Activated T-cell treated with anti-CD3 and anti-CD28 coated beads, Interleukin-2, amount 50 U/mL, for 72 hours (primary cell): ENCODE measurements around the gene DTNB. TPM values are rescaled to one million over a fixed set of nuclear protein-coding genes. Genes with fewer than 3 reads are reported as not detected.

Experiments
- ATAC-seq, 2 donors: fragments of 150-1000 bp; cut with Tn5 transposase; replicated peaks in 1 of 2; 2 replicates each; pipeline ENCODE4 v1.10.0; 2021; ENCODE audit warnings: moderate library complexity in 2 of 2, mild to moderate bottlenecking in 1 of 2
- DNase-seq, 2 donors: peaks; one replicate each; pipeline ENCODE4 v3.0.0; 2021 to 2022; ENCODE audit warnings: mixed read lengths in 1 of 2
- H3K27ac Mint-ChIP-seq: one replicate; pipeline ENCODE4 v1.8.0; 2022; ENCODE audit warnings: mild to moderate bottlenecking, moderate library complexity, mixed read lengths
- H3K27me3 Mint-ChIP-seq: one replicate; pipeline ENCODE4 v1.8.0; 2022; ENCODE audit warnings: low read depth, mixed read lengths
- H3K36me3 Mint-ChIP-seq, 2 donors: one replicate each; pipeline ENCODE4 v1.8.0; 2022; ENCODE audit warnings: mixed read lengths in 2 of 2, mild to moderate bottlenecking in 1 of 2; ENCODE audit not compliant: insufficient read depth in 2 of 2
- H3K4me1 Mint-ChIP-seq: one replicate; pipeline ENCODE4 v1.8.0; 2022; ENCODE audit warnings: low read depth, mixed read lengths
- H3K4me3 Mint-ChIP-seq, 2 donors: one replicate each; pipeline ENCODE4 v1.8.0; 2022; ENCODE audit warnings: mild to moderate bottlenecking in 2 of 2, mixed read lengths in 2 of 2, moderate library complexity in 2 of 2
- H3K9me3 Mint-ChIP-seq, 2 donors: one replicate each; pipeline ENCODE4 v1.8.0; 2022; ENCODE audit warnings: mixed read lengths in 2 of 2
- total RNA-seq, 2 donors: library from RNA; stranded (reverse); gene quantifications; one replicate each; pipeline ENCODE4 v1.2.3, GENCODE V29; 2022

The DTNB gene
- total RNA-seq, 2 donors from 2014 or later = 29.7 to 31.2 TPM

DNA sequence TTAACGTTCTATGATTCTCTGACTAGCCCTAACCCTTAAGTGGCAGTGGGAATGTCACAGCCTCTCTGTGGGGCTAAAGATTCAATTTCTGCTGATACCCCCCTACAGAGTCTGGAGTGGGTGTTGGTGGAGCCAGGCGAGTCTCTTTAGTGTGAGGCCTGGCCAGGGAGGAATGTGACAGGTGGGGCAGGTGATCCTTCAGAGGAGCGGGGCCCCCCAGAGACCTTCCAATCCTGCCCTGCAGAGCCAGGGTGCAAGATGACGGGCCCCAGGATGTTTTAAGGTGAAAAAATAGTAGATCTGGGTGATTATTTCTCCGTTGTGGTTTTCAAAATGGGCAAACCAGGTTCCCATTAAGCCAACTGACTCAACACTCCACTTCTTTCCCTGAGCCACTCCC lies 303.5 kb downstream of the DTNB start:
- H3K36me3 Mint-ChIP-seq = no peaks in the 10 kb centered on the region
- H3K4me3 Mint-ChIP-seq = no peak overlapping the region
- no peaks in the 10 kb centered on the region for H3K27me3 Mint-ChIP-seq
- no peak for DNase-seq
- ATAC-seq = no peak
- H3K27ac Mint-ChIP-seq = no peak overlapping the region
- no peaks in the 10 kb centered on the region for H3K9me3 Mint-ChIP-seq
- H3K4me1 Mint-ChIP-seq = peaks cover 4% of the 10 kb centered on the region

DNA sequence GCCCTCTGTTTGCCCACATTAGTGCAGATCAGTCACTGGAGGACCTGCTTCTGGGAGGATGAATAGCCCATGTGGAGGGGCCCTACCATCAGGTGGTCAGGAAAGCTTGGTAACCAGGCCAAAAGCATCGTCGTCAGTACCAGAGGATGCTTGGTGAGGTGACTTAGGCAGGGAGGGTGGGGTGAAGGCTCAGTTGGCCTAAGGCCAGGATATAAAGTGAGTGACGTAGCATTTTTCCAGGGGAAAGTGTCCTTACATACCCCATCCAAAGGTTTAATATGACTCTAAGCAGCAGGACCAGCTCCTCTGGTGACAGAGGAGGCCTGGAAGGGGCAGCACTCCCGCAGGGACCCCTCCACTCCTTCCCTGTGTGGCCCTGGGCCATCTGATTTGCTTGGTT lies 303.9 kb downstream of the DTNB start:
- Mint-ChIP-seq H3K4me1 (peaks cover 4% of the 10 kb centered on the region), H3K4me3 (no peak overlapping the region), H3K9me3 (no peaks in the 10 kb centered on the region), H3K27me3 (no peaks in the 10 kb centered on the region), H3K27ac (no peak overlapping the region), H3K36me3 (no peaks in the 10 kb centered on the region)
- ATAC-seq = no peak
- no peak for DNase-seq

DNA sequence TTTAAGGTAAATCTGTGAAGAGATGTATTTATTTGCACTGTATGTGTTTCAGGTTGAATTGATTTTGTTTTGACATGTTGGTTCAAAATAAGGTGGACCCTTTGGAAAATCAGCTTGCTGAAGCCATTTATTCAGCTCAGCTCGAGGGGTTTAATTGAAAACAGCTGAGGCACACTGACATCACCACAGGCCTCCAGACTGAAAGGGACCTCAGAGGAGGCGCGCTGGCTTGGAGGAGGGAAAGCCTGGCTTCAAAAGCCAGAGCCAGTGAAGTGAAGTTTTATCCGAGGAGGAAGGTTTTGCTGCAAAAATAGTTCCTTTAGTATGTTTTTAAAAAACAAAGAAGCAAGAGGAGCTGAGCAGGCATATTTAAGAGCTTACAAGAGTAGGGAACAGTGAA lies 304.7 kb downstream of the DTNB start:
- H3K4me1 Mint-ChIP-seq = peaks cover 7% of the 10 kb centered on the region
- ATAC-seq (no peak), DNase-seq (no peak)
- H3K27me3 Mint-ChIP-seq = no peaks in the 10 kb centered on the region
- no peaks in the 10 kb centered on the region for H3K9me3 Mint-ChIP-seq
- no peak overlapping the region for H3K27ac Mint-ChIP-seq
- no peaks in the 10 kb centered on the region for H3K36me3 Mint-ChIP-seq
- H3K4me3 Mint-ChIP-seq = no peak overlapping the region

DNA sequence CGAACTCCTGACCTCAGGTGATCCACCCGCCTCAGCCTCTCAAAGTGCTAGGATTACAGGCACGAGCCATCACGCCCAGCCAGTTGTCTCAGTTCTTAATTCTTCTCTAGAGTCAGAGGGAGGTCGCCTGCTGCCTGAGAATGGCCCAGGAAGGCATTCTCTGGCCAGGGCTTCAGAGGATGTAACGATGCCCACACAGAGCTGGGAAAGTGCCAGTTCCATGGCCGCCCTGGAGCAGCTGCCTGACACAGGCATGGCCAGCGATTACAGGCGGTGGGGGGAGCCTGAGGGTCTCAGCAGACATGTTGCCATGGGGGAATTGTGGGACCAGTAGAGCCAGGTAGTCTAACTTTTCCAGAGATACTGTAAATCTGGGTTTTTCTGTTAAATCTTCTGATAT lies 306.1 kb downstream of the DTNB start:
- Mint-ChIP-seq H3K9me3 (no peaks in the 10 kb centered on the region), H3K4me3 (no peak overlapping the region), H3K27ac (no peak overlapping the region), H3K27me3 (no peaks in the 10 kb centered on the region), H3K4me1 (peaks cover 17% of the 10 kb centered on the region), H3K36me3 (no peaks in the 10 kb centered on the region)
- DNase-seq = no peak
- no peak for ATAC-seq

DNA sequence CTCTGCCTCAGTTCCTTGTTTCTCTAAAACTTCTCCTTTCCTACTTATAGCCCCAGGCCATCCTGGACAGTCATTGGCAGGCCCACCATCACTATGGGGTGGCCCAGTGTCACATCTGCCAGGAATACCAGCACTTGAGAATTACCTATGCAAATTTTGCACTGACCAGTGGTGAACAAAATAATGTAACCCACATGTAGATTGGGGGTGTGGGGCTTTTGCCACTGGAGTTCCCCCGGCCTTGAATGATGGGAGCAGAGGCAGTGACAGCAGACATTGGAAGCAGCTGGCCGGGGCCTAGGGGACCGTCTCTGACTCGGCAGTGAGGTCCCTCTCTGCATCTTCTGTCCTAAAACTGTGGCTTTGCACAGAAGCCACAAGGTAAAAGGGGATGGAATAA lies 306.7 kb downstream of the DTNB start:
- no peak for DNase-seq
- no peaks in the 10 kb centered on the region for H3K36me3 Mint-ChIP-seq
- no peaks in the 10 kb centered on the region for H3K9me3 Mint-ChIP-seq
- no peak overlapping the region for H3K4me3 Mint-ChIP-seq
- ATAC-seq = no peak
- no peaks in the 10 kb centered on the region for H3K27me3 Mint-ChIP-seq
- H3K4me1 Mint-ChIP-seq = peaks cover 21% of the 10 kb centered on the region
- no peak overlapping the region for H3K27ac Mint-ChIP-seq

DNA sequence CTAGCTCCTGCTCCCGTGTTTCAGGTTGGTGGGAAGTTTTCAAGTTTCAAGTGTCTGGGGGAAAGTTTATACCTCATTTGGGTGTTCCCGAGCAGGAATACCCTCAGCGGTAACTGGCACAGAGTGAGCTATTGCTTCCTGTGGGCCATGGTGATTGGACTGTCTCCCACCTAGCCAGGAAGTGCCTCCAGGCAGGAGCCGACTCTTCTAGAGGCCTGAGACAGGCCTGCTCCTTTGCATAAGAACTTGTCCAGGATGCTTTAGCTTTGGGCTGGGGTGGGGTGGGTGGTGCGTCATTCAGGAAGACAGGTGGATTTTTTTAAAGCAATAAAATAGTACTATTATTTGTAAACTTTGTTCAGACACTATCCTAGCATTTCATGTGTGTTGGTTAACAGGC lies 308.1 kb downstream of the DTNB start:
- DNase-seq (no peak), ATAC-seq (no peak)
- H3K9me3 Mint-ChIP-seq = no peaks in the 10 kb centered on the region
- H3K4me1 Mint-ChIP-seq = peaks cover 23% of the 10 kb centered on the region
- no peak overlapping the region for H3K27ac Mint-ChIP-seq
- H3K36me3 Mint-ChIP-seq = no peaks in the 10 kb centered on the region
- no peak overlapping the region for H3K4me3 Mint-ChIP-seq
- H3K27me3 Mint-ChIP-seq = no peaks in the 10 kb centered on the region

DNA sequence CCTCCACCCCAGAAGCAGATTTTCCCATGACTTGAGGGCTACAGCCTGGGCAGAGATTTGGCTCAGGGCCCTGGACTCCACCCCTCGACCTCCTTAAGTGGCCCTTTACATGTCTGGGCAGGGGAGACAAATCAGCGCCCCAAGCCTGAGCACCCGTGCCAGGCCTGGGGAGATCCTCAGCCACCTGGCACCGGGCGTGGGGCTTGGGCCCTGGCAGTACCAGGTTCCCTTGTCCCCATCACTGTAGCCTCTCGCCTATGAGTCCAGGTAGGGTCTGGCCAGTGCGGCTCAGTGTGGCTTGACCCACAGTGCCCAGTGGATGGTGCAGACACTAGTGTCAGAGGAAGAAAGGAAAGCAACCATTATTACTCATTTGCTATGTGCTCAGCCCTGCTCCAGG lies 309.6 kb downstream of the DTNB start:
- Mint-ChIP-seq H3K4me1 (peaks cover 23% of the 10 kb centered on the region), H3K4me3 (peak overlapping the region; percentile 25 to 49), H3K27me3 (no peaks in the 10 kb centered on the region), H3K9me3 (no peaks in the 10 kb centered on the region), H3K27ac (no peak overlapping the region), H3K36me3 (no peaks in the 10 kb centered on the region)
- no peak for DNase-seq
- ATAC-seq = no peak

DNA sequence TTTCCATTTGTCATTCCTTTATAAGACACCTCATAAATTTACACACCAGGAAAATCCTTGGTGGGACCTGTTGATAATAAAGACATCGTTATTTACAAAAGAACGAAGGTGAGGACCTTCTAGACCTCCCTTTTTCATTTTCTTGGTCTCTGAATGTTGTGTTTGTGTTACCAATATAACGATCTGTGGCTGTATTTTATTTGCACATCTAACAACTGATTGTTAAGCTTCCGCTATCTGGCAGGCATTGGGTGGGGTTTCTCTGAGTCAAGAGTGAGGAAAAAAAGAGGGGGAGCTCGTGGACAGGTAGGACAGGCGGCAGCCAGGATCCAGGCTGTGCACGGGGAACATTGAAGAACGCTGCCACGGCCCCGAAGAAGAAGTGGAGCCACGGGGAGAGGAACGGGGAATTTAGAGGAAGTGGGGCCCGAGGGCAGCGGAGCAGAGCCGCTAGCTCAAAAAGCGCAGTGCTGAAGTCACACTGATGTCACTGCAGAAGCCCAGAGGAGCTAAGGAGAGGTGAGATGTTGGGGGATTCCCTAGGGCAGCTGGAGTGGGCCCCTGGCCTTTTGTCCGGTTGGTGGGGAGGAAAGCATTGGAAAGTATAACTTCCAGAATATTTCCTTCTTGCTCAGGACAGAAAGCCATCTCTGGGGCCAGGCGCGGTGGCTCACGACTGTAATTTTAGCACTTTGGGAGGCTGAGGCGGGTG lies 310.8 kb downstream of the DTNB start:
- Mint-ChIP-seq H3K36me3 (no peaks in the 10 kb centered on the region), H3K4me1 (peaks cover 23% of the 10 kb centered on the region), H3K9me3 (no peaks in the 10 kb centered on the region), H3K27ac (peak overlapping the region; percentile 95), H3K4me3 (peak overlapping the region; percentile 86 to 95), H3K27me3 (no peaks in the 10 kb centered on the region)
- peak; percentile 63 to 71 for ATAC-seq
- peak; percentile 71 to 72 for DNase-seq

DNA sequence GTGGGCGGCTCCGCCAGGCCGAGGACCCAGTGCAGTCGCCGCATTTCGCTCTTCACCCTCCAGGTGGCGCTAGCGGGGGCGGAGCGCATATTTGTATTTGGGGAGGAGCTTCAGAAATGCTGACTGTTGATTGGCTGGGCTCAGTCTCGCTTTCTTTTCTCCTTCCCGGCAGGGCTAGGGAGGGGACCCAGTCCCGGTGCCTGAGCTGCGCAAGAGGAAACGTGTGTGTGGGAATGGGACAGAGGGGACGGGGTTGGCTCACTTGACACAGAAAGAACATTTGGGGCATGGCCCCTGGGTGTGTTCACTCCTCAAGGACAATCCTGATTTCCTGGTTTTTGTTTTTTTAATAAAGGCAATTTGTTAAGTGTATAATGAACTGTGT lies 311.3 kb downstream of the DTNB start:
- Mint-ChIP-seq H3K4me3 (peak overlapping the region; percentile 86 to 95), H3K27me3 (no peaks in the 10 kb centered on the region), H3K9me3 (no peaks in the 10 kb centered on the region), H3K27ac (peak overlapping the region; percentile 95), H3K4me1 (peaks cover 23% of the 10 kb centered on the region), H3K36me3 (no peaks in the 10 kb centered on the region)
- peak; percentile 97 for ATAC-seq
- DNase-seq = peak; percentile 94 to 98

DNA sequence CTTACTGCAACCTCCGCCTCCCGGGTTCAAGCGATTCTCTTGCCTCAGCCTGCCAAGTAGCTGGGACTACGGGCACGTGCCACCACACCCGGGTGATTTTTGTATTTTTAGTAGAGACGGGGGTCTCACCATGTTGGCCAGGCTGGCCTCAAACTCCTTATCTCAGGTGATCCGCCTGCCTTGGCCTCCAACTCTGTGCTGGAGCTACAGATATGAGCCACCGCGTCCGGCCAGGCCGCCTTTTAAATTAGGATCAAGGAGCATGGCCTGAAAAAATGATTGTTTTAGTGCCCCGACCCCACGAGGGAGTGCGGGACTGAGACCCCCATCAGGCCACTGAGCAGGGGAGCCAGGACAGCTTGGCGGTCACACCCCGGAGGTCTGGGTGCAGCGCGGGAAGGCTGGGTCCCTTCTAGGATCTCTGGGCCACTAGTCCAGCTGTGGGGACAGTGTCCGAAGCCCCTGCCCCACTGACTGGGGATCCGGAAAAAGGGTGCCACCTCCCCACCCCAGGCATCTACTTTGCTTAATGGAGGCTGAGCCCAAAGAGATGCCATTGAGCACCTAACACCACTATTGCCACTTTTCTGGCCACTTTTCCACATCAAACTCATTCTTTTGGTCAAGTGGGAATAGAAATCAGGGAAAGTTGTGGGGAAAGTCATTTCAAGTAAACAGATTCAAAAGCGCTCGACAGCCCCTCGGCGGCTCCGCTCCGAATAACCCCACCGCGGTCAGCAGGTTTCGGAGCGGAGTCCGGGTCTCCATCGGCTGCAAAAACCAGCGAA lies 311.9 kb downstream of the DTNB start:
- no peaks in the 10 kb centered on the region for H3K9me3 Mint-ChIP-seq
- DNase-seq (no peak), ATAC-seq (no peak)
- H3K36me3 Mint-ChIP-seq = no peaks in the 10 kb centered on the region
- H3K27ac Mint-ChIP-seq = no peak overlapping the region
- no peaks in the 10 kb centered on the region for H3K27me3 Mint-ChIP-seq
- H3K4me1 Mint-ChIP-seq = peaks cover 20% of the 10 kb centered on the region
- H3K4me3 Mint-ChIP-seq = peak overlapping the region; percentile 86 to 95

DNA sequence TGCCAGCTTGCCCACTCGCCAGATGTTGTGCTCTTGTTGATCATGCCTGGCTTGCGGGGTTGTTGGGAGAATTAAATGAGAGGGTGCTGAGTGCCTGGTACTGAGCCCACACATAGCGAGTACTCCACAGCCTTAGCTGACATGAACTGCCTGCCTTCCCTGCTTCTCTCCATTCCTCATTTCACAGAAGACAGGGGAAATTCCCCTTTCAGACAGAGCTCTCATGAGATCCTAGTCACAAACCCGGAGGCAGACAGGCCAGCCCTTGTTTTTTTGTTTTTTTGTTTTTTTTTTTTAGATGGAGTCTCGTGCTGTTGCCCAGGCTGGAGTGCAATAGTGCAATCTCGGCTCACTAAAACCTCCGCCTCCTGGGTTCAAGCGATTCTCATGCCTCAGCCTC lies 314.5 kb downstream of the DTNB start:
- DNase-seq (no peak), ATAC-seq (no peak)
- Mint-ChIP-seq H3K4me3 (no peak overlapping the region), H3K36me3 (no peaks in the 10 kb centered on the region), H3K27me3 (no peaks in the 10 kb centered on the region), H3K27ac (no peak overlapping the region), H3K9me3 (no peaks in the 10 kb centered on the region), H3K4me1 (peaks cover 18% of the 10 kb centered on the region)

DNA sequence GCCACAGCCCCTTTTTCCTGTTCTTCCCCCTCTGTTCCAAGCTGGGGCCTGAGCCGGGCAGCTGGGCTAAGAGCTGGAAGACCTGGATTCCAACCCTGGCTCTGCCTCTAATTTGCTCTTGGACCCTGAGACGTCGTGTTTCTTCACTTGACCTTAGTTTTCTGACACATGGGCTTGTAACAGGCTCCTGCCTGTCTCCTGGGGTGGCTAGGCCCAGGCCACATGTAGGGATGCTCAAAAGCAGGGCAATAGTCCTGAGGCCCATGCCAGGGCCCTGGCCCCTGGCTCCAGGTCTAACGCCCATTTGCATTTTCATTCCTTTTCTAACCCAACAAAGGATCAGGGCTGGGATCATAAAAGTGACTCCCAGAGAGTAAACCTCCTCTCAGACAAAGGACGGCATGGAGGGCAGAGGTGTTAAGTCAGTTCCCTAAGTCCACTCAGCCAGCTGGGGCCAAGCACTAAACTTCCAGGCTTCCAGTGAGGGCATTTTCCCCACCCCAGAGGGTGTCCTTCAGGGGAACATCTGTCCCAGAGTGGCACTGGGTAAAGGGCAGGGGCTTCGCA lies 315.0 kb downstream of the DTNB start:
- Mint-ChIP-seq H3K4me3 (no peak overlapping the region), H3K27me3 (no peaks in the 10 kb centered on the region), H3K4me1 (peaks cover 16% of the 10 kb centered on the region), H3K9me3 (no peaks in the 10 kb centered on the region), H3K36me3 (no peaks in the 10 kb centered on the region), H3K27ac (no peak overlapping the region)
- ATAC-seq (no peak), DNase-seq (no peak)

DNA sequence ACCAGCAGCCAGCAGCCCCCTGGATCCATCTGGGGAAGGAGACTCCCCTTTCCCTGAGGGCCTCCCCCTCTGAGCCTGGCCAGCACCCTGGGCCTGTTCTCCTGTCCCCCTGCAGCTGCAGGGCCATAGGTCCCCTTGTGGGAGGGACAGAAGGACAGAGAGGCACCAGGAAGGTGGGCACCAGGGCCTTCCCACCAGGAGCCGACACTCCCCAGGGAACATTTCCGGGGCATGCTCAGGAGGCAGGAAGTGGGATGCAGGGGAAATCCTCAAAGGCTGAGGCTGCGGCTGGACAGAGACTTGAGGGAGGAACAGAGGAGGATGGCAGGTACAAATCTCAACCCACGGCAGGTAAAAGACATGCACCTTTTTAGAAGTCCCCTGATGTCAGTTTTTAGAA lies 317.3 kb downstream of the DTNB start:
- Mint-ChIP-seq H3K4me3 (no peak overlapping the region), H3K4me1 (peaks cover 12% of the 10 kb centered on the region), H3K27me3 (no peaks in the 10 kb centered on the region), H3K36me3 (no peaks in the 10 kb centered on the region), H3K9me3 (no peaks in the 10 kb centered on the region), H3K27ac (no peak overlapping the region)
- DNase-seq (no peak), ATAC-seq (no peak)
